WTC11 (cell line): Measurements from ENCODE around the gene ADORA1. TPM values are rescaled to one million over a fixed set of nuclear protein-coding genes. Genes with fewer than 3 reads are reported as not detected.

Source experiments
- ATAC-seq: fragments of 200-7000 bp; cut with Tn5 transposase; 2 replicates; pipeline ENCODE4 v1.10.0; 2021; ENCODE audit warnings: mild to moderate bottlenecking, moderate library complexity
- CTCF ChIA-PET: fragments of 300-600 bp; sonication (Branson Sonifier 250); formaldehyde crosslinking; loops from one replicate; lab custom pipeline; 2021; ENCODE audit warnings: antibody characterized with exemption; lab: Charles Lee
- POLR2A ChIA-PET: fragments of 350-600 bp; sonication (Branson Sonifier 250); formaldehyde crosslinking; loops from one replicate; lab custom pipeline; 2021; ENCODE audit warnings: antibody characterized with exemption; lab: Charles Lee
- DNase-seq: peaks from one replicate; pipeline ENCODE4 v3.0.0; 2021; ENCODE audit warnings: low spot score
- H3K27ac Mint-ChIP-seq: 2 replicates; pipeline ENCODE4 v1.8.0; 2021; ENCODE audit warnings: mixed read lengths
- H3K27me3 Mint-ChIP-seq: 2 replicates; pipeline ENCODE4 v1.8.0; 2021; ENCODE audit warnings: low read depth, mild to moderate bottlenecking, moderate library complexity, mixed read lengths
- H3K36me3 Mint-ChIP-seq: 2 replicates; pipeline ENCODE4 v1.8.0; 2021; ENCODE audit warnings: mixed read lengths
- H3K4me1 Mint-ChIP-seq: 2 replicates; pipeline ENCODE4 v1.8.0; 2022; ENCODE audit warnings: mixed read lengths
- H3K4me3 Mint-ChIP-seq: 2 replicates; pipeline ENCODE4 v1.8.0; 2021; ENCODE audit warnings: mild to moderate bottlenecking, moderate library complexity, mixed read lengths
- H3K9me3 Mint-ChIP-seq: 2 replicates; pipeline ENCODE4 v1.8.0; 2021; ENCODE audit warnings: mixed read lengths
- ELF4 ChIP-seq: sonication (generic); formaldehyde crosslinking; IDR thresholded peaks from 2 replicates; pipeline ENCODE4 v1.8.1; 2022; ENCODE audit warnings: low read depth, mild to moderate bottlenecking, moderate library complexity, missing genetic modification reagents
- EMX1 ChIP-seq: fragments of 250-450 bp; sonication (Bioruptor Pico); IDR thresholded peaks from 2 replicates; pipeline ENCODE4 v1.8.0; 2021; ENCODE audit warnings: mild to moderate bottlenecking
- FOXK1 ChIP-seq: sonication (generic); formaldehyde crosslinking; IDR thresholded peaks from 2 replicates; pipeline ENCODE4 v1.8.0; 2022; ENCODE audit warnings: mild to moderate bottlenecking, moderate library complexity, missing genetic modification reagents
- GABPB1 ChIP-seq: sonication (generic); formaldehyde crosslinking; IDR thresholded peaks from 2 replicates; pipeline ENCODE4 v1.8.1; 2023; ENCODE audit warnings: mild to moderate bottlenecking, missing genetic modification reagents
- GRHL2 ChIP-seq: fragments of 250-450 bp; sonication (Bioruptor Pico); IDR thresholded peaks from 2 replicates; pipeline ENCODE4 v1.8.0; 2022; ENCODE audit warnings: mild to moderate bottlenecking, moderate library complexity; ENCODE audit not compliant: insufficient replicate concordance, severe bottlenecking
- IRF2 ChIP-seq: sonication (generic); formaldehyde crosslinking; IDR thresholded peaks from 2 replicates; pipeline ENCODE4 v1.8.0; 2022; ENCODE audit warnings: low read depth, missing genetic modification reagents, borderline replicate concordance
- JUN ChIP-seq: sonication (generic); formaldehyde crosslinking; IDR thresholded peaks from 2 replicates; pipeline ENCODE4 v1.8.0; 2023; ENCODE audit warnings: mild to moderate bottlenecking, missing genetic modification reagents
- KAT7 ChIP-seq: sonication (generic); formaldehyde crosslinking; IDR thresholded peaks from 2 replicates; pipeline ENCODE4 v1.8.1; 2023; ENCODE audit warnings: missing genetic modification reagents, mild to moderate bottlenecking, borderline replicate concordance
- SMAD3 ChIP-seq: sonication (generic); formaldehyde crosslinking; IDR thresholded peaks from 2 replicates; pipeline ENCODE4 v1.8.0; 2022; ENCODE audit warnings: missing genetic modification reagents, mild to moderate bottlenecking, borderline replicate concordance
- TEAD4 ChIP-seq: sonication (generic); formaldehyde crosslinking; IDR thresholded peaks from 2 replicates; pipeline ENCODE4 v1.8.0; 2022; ENCODE audit warnings: mild to moderate bottlenecking, missing genetic modification reagents
- ZBTB21 ChIP-seq: sonication (generic); formaldehyde crosslinking; IDR thresholded peaks from 2 replicates; pipeline ENCODE4 v1.8.1; 2023; ENCODE audit warnings: mild to moderate bottlenecking, missing genetic modification reagents, borderline replicate concordance
- total RNA-seq: library from RNA; stranded (reverse); gene quantifications from 3 replicates; pipeline ENCODE4 v1.2.3, GENCODE V29; 2021
- TF ChIP-seq, protein P1 (sequence below): fragments of 200-600 bp; IDR thresholded peaks from 2 replicates; pipeline ENCODE4 v1.8.0; 2022; ENCODE audit warnings: antibody characterized with exemption
- TF ChIP-seq, protein P2 (sequence below): sonication (generic); formaldehyde crosslinking; IDR thresholded peaks from 2 replicates; pipeline ENCODE4 v1.8.1; 2023; ENCODE audit warnings: mild to moderate bottlenecking, missing genetic modification reagents, moderate library complexity
- TF ChIP-seq, protein P3 (sequence below): sonication (generic); formaldehyde crosslinking; IDR thresholded peaks from 2 replicates; pipeline ENCODE4 v1.8.1; 2022; ENCODE audit warnings: mild to moderate bottlenecking, moderate library complexity, missing genetic modification reagents
- TF ChIP-seq, protein P4 (sequence below): sonication (generic); formaldehyde crosslinking; conservative IDR thresholded peaks from 2 replicates; pipeline ENCODE4 v1.8.1; 2022; ENCODE audit warnings: mild to moderate bottlenecking, missing genetic modification reagents
- TF ChIP-seq, protein P5 (sequence below): sonication (generic); formaldehyde crosslinking; IDR thresholded peaks from 2 replicates; pipeline ENCODE4 v1.8.0; 2022; ENCODE audit warnings: mild to moderate bottlenecking, missing genetic modification reagents
- TF ChIP-seq, protein P6 (sequence below): sonication (generic); formaldehyde crosslinking; IDR thresholded peaks from 2 replicates; pipeline ENCODE4 v1.8.0; 2023; ENCODE audit warnings: missing genetic modification reagents, mild to moderate bottlenecking, borderline replicate concordance

ADORA1 gene
- total RNA-seq, 1 experiment from 2014 or later = 1.8 TPM

DNA sequence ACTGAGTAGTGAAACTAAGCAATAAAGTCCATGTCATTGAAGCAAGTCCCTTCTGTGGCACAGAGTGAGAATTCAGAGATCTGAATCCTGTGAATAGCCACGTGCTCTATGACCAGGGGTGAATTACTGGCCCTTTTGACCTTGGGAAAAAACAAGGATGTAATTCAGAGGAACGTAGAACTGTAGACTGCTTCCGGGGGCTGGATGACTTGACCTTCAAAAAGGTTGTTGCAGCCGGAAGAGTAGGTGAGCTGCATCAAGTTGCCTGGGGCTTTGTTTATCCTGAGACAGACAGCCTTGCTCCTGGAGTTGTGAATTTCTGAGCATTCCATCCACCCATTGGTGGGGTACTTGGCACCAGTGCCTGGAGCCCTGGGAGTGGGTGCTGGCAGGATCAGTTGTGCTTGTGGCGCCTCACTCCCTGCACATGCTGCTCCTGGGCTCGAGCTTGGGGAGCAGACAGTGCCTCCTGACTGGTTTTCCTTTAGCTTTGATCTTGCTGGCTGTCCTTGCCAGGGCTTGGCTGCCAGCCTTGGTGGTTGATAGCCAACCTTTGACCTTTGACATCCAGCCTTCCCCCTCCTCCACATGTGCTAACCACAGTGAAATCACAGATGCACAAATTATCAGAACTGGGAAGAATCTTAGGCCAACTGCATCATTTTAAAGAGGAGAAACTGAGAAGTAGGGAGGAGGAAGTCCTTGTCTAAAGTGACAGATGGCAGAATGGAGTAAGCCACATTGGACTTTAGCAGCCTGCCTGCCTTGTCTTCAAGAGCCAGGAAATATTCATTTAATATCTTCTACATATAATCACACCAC, 25.5 kb upstream of the ADORA1 start (continued):
- TF ChIP-seq, protein P1, sequence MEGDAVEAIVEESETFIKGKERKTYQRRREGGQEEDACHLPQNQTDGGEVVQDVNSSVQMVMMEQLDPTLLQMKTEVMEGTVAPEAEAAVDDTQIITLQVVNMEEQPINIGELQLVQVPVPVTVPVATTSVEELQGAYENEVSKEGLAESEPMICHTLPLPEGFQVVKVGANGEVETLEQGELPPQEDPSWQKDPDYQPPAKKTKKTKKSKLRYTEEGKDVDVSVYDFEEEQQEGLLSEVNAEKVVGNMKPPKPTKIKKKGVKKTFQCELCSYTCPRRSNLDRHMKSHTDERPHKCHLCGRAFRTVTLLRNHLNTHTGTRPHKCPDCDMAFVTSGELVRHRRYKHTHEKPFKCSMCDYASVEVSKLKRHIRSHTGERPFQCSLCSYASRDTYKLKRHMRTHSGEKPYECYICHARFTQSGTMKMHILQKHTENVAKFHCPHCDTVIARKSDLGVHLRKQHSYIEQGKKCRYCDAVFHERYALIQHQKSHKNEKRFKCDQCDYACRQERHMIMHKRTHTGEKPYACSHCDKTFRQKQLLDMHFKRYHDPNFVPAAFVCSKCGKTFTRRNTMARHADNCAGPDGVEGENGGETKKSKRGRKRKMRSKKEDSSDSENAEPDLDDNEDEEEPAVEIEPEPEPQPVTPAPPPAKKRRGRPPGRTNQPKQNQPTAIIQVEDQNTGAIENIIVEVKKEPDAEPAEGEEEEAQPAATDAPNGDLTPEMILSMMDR = no peak
- TF ChIP-seq, protein P2, sequence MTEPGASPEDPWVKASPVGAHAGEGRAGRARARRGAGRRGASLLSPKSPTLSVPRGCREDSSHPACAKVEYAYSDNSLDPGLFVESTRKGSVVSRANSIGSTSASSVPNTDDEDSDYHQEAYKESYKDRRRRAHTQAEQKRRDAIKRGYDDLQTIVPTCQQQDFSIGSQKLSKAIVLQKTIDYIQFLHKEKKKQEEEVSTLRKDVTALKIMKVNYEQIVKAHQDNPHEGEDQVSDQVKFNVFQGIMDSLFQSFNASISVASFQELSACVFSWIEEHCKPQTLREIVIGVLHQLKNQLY (CRISPR knock-in tag) = no peak
- TF ChIP-seq, protein P3, sequence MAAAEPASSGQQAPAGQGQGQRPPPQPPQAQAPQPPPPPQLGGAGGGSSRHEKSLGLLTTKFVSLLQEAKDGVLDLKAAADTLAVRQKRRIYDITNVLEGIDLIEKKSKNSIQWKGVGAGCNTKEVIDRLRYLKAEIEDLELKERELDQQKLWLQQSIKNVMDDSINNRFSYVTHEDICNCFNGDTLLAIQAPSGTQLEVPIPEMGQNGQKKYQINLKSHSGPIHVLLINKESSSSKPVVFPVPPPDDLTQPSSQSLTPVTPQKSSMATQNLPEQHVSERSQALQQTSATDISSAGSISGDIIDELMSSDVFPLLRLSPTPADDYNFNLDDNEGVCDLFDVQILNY (CRISPR knock-in tag) = no peak
- TF ChIP-seq IRF2 (no peak), GRHL2 (CRISPR knock-in tag) (no peak), JUN (CRISPR knock-in tag) (no peak), SMAD3 (no peak), ELF4 (CRISPR knock-in tag) (no peak), KAT7 (no peak)
- TF ChIP-seq, protein P4, sequence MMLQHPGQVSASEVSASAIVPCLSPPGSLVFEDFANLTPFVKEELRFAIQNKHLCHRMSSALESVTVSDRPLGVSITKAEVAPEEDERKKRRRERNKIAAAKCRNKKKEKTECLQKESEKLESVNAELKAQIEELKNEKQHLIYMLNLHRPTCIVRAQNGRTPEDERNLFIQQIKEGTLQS (CRISPR knock-in tag) = no peak

DNA sequence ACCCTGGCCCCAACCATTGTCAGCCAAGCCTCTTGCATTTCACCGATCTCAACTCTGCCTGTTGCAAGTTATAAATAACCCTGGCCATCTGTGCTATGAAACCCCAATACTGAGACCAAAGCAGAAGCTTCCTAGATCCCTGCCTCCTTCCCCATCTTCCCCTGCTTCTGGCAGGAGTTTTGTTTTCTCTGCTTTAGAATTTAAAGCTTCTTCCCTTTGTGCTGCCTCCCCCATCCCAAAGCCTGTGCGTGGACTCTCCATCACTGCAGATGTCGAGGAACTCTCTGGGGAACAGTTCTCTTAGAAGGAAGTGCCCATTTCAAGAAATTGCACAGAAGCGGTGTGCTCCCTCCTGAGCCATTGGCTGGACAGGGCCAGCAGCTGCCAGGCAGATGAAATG, 24.3 kb upstream of the ADORA1 start:
- Mint-ChIP-seq H3K4me1 (no peaks in the 10 kb centered on the region), H3K4me3 (no peak overlapping the region), H3K36me3 (peaks cover 4% of the 10 kb centered on the region; the same call in 1 of the 2 replicates), H3K27me3 (peaks cover 2% of the 10 kb centered on the region), H3K27ac (no peak overlapping the region), H3K9me3 (peaks cover 15% of the 10 kb centered on the region)
- TF ChIP-seq FOXK1 (no peak), ZBTB21 (CRISPR knock-in tag) (no peak), GABPB1 (CRISPR knock-in tag) (no peak), EMX1 (CRISPR knock-in tag) (no peak), TEAD4 (CRISPR knock-in tag) (no peak)
- TF ChIP-seq, protein P5, sequence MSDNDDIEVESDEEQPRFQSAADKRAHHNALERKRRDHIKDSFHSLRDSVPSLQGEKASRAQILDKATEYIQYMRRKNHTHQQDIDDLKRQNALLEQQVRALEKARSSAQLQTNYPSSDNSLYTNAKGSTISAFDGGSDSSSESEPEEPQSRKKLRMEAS = no peak
- TF ChIP-seq, protein P6, sequence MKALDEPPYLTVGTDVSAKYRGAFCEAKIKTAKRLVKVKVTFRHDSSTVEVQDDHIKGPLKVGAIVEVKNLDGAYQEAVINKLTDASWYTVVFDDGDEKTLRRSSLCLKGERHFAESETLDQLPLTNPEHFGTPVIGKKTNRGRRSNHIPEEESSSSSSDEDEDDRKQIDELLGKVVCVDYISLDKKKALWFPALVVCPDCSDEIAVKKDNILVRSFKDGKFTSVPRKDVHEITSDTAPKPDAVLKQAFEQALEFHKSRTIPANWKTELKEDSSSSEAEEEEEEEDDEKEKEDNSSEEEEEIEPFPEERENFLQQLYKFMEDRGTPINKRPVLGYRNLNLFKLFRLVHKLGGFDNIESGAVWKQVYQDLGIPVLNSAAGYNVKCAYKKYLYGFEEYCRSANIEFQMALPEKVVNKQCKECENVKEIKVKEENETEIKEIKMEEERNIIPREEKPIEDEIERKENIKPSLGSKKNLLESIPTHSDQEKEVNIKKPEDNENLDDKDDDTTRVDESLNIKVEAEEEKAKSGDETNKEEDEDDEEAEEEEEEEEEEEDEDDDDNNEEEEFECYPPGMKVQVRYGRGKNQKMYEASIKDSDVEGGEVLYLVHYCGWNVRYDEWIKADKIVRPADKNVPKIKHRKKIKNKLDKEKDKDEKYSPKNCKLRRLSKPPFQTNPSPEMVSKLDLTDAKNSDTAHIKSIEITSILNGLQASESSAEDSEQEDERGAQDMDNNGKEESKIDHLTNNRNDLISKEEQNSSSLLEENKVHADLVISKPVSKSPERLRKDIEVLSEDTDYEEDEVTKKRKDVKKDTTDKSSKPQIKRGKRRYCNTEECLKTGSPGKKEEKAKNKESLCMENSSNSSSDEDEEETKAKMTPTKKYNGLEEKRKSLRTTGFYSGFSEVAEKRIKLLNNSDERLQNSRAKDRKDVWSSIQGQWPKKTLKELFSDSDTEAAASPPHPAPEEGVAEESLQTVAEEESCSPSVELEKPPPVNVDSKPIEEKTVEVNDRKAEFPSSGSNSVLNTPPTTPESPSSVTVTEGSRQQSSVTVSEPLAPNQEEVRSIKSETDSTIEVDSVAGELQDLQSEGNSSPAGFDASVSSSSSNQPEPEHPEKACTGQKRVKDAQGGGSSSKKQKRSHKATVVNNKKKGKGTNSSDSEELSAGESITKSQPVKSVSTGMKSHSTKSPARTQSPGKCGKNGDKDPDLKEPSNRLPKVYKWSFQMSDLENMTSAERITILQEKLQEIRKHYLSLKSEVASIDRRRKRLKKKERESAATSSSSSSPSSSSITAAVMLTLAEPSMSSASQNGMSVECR (CRISPR knock-in tag) = no peak
- ATAC-seq (no peak), DNase-seq (no peak)
- ChIA-PET CTCF (interaction anchor here (0.9 to 2.3 kb wide), 4 partner anchors 14 to 164 kb away, joined by 3 to 9 read pairs (median 7); no protein-coding TSS in a partner anchor), POLR2A (no interaction called here)
